ENCODE measurements around the gene C16orf74.

C16orf74 gene

DNA sequence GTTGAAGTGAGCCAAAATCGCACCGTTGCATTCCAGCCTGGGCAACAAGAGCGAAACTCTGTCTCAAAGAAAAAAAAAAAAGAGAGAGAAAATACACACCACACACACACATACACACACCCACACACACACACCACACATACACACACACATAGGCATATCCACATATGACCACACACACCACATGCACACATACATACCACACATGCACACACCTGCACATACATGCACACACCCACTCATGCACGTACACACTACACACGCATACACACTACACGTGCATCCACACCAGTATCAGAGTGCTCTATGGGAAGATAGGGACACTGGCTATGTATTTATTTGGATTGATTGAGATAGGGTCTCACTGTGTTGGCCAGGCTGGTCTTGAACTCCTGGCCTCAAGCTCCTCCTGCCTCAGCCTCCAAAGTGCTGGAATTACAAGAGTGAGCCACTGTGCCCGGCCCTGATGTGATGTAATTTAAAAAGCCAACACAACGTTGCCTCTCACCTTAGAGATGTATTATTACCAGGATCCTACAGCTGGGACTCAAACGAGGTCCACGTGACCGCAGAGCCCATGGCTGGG lies 44.4 kb downstream of the C16orf74 start:
- no peak overlapping the region for H3K4me3 ChIP-seq (ENCODE audit: insufficient read depth, low read length, poor library complexity, severe bottlenecking)

DNA sequence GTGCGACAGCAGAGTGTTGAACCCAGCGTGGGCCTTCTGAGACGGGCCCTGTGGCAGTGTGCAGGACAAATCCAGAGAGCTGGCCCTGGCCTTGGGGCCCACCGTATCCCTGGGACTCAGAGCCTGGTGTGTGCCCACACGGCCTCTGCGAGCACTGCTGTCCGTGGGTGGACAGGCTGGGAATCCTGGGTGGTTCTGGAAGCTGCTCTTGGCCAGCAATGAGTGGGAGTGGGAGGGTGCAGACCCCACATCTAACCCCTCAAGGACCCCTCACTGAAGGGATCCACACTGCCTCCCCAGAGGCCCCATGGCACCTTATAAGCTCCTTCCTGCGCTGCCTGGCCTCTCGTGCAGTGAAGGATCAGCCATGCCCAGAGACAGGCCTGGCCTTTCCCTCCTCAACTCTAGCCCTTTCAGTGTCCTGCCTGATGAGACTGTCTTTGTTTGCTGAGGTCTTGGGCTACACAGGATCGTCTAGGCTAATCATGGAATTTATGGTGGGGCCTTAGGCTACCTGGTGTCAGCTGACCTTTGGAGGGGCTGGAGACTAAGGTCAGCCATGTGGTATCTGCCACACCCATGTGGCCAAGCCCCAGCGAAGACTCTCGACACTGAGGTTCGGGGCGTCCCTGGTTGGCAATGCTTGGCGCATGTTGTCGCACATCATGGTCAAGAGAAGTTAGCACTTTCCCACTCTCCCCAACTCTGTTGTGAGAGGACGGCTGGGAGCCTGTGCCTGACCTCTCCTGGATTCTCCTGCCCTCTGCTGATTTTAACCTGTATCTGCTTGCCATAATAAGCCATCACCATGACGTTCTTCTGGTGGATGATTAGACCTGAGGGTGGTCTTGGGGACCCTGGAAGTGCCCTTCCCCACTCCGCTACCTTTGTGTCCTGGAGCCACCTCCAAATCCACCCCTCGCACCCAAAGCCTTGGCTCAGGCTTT lies 45.7 kb downstream of the C16orf74 start:
- Histone ChIP-seq H3K9me3 (ENCODE audit: insufficient read depth, low read length) (no peaks in the 10 kb centered on the region), H3K9me2 (replicated peaks; ENCODE audit: insufficient read depth, low read length) (no peaks in the 10 kb centered on the region), H3K4me2 (ENCODE audit: low read depth, low read length, poor library complexity, severe bottlenecking) (no peak overlapping the region), H4K20me1 (ENCODE audit: low read depth, low read length) (no peaks in the 10 kb centered on the region), H3K4me3 (ENCODE audit: insufficient read depth, low read length, poor library complexity, severe bottlenecking) (no peak overlapping the region), H3K9ac (ENCODE audit: low read length) (no peak overlapping the region), H3K27ac (ENCODE audit: low read depth, low read length) (no peak overlapping the region), H3K27me3 (ENCODE audit: low read length) (no peaks in the 10 kb centered on the region), H2AFZ (ENCODE audit: low read depth, low read length, severe bottlenecking) (no peak overlapping the region), H3K79me2 (ENCODE audit: insufficient read depth, low read length) (no peaks in the 10 kb centered on the region), H3F3A (ENCODE audit: insufficient read depth) (no peaks in the 10 kb centered on the region), H3K36me3 (ENCODE audit: low read length) (no peaks in the 10 kb centered on the region)
- no peak for TF ChIP-seq EZH2phosphoT487 (conservative IDR thresholded peaks at IDR 0.05; ENCODE audit: low read length)
- TF ChIP-seq CTCF (IDR thresholded peaks at IDR 0.05; ENCODE audit: insufficient read depth, low read length, poor library complexity, severe bottlenecking), result no peak

More for the DNA sequence above, 44.4 kb downstream of the C16orf74 start:
- Histone ChIP-seq H3K9ac (ENCODE audit: low read length) (no peak overlapping the region), H4K20me1 (ENCODE audit: low read depth, low read length) (no peaks in the 10 kb centered on the region), H3K27ac (ENCODE audit: low read depth, low read length) (no peak overlapping the region), H3F3A (ENCODE audit: insufficient read depth) (no peaks in the 10 kb centered on the region), H3K36me3 (ENCODE audit: low read length) (no peaks in the 10 kb centered on the region), H3K27me3 (ENCODE audit: low read length) (no peaks in the 10 kb centered on the region), H3K79me2 (ENCODE audit: insufficient read depth, low read length) (no peaks in the 10 kb centered on the region), H3K4me2 (ENCODE audit: low read depth, low read length, poor library complexity, severe bottlenecking) (no peak overlapping the region), H3K9me3 (ENCODE audit: insufficient read depth, low read length) (no peaks in the 10 kb centered on the region), H3K9me2 (replicated peaks; ENCODE audit: insufficient read depth, low read length) (no peaks in the 10 kb centered on the region), H2AFZ (ENCODE audit: low read depth, low read length, severe bottlenecking) (no peak overlapping the region)
- no peak for TF ChIP-seq EZH2phosphoT487 (conservative IDR thresholded peaks at IDR 0.05; ENCODE audit: low read length)
- no peak for TF ChIP-seq CTCF (IDR thresholded peaks at IDR 0.05; ENCODE audit: insufficient read depth, low read length, poor library complexity, severe bottlenecking)

DNA sequence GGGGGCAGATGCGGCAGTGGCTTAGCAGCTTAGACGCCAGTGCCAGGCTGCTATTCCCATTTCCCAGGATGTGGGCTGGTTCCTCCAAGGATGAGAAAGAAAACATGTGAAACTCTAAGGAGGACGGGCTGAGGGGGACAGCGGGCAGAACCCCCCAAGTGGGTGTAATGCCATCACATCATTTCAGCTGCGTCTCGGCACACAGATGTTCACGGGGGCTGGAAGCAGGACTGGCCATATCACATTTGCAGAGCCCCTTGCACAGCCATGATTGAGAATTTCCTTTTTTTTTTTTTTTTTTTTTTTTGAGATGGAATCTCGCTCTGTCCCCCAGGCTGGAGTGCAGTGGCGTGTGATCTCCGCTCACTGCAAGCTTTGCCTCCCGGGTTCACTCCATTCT lies 46.9 kb downstream of the C16orf74 start:
- Histone ChIP-seq H3K36me3 (ENCODE audit: low read length) (no peaks in the 10 kb centered on the region), H2AFZ (ENCODE audit: low read depth, low read length, severe bottlenecking) (no peak overlapping the region), H3K9me2 (replicated peaks; ENCODE audit: insufficient read depth, low read length) (no peaks in the 10 kb centered on the region), H3F3A (ENCODE audit: insufficient read depth) (no peaks in the 10 kb centered on the region), H4K20me1 (ENCODE audit: low read depth, low read length) (no peaks in the 10 kb centered on the region), H3K9ac (ENCODE audit: low read length) (no peak overlapping the region), H3K27ac (ENCODE audit: low read depth, low read length) (no peak overlapping the region), H3K4me2 (ENCODE audit: low read depth, low read length, poor library complexity, severe bottlenecking) (no peak overlapping the region), H3K27me3 (ENCODE audit: low read length) (no peaks in the 10 kb centered on the region), H3K4me3 (ENCODE audit: insufficient read depth, low read length, poor library complexity, severe bottlenecking) (no peak overlapping the region), H3K79me2 (ENCODE audit: insufficient read depth, low read length) (no peaks in the 10 kb centered on the region), H3K9me3 (ENCODE audit: insufficient read depth, low read length) (no peaks in the 10 kb centered on the region)
- TF ChIP-seq EZH2phosphoT487 (conservative IDR thresholded peaks at IDR 0.05; ENCODE audit: low read length) (no peak), CTCF (IDR thresholded peaks at IDR 0.05; ENCODE audit: insufficient read depth, low read length, poor library complexity, severe bottlenecking) (no peak)

All from SU-DHL-6 (cell line).